Glomerular endothelial cell (primary cell): Measurements from ENCODE around the gene PGGHG. TPM values are rescaled to one million over a fixed set of nuclear protein-coding genes. Genes with fewer than 3 reads are reported as not detected.

ENCODE experiments used
- DNase-seq: peaks from one replicate; pipeline ENCODE4 v3.0.0-alpha.2; 2011; ENCODE audit warnings: low read depth, low spot score; ENCODE audit errors: extremely low read depth
- total RNA-seq: library from RNA; depleted of rRNA; stranded (reverse); fragments of >200 nt; gene quantifications from 2 replicates; pipeline ENCODE4 v1.2.3, GENCODE V29; 2015

The PGGHG gene
- 19.7 and 40.7 TPM in 2 replicates for total RNA-seq

DNA sequence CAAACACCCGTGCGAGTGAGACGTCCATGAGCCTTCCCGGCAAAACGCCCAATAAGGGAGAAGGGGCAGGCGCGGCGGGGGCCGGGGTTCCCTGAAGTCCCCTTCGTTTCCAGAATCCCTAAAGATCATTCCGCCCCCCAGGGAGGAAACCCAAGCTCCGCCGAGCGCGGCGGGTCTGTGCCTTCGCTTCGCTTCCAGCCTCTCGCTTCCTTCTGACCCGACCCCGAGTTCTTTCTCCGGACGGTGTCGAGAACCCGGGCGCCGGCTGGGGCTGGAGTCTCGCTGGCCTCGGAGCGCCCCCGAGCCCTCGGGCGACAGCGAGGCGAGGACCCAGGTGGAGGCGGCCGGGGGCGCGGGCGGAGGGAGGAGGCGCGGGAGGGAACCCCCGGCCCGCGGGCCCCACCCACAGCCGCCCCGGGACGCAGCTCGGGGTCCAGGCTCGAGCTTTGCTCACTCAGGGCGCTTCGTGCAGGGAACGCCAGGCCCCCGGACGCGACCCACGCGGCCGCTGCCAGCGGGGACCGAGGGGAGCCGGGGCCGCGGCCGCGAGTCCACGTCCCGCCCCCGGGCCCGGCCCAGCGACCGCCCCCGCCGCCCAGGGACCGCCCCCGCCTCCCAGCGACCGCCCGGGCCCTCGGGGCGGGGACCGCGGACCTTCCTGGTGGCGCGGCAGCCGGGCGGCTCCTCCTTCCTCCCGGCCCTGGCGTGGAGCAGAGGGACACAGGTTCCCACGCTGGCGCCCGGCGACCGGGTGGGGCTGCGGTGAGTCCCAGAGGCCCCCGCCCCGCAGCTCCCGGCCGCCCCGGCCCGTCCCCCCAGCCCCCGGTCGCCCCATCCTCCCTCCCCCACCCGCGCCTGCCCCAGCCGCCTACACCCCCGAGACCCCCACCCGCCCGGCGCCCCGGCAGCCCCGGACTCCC is at the start of gene PGGHG:
PGGHG (plus strand) TSS at position 649 of the 920 bp plus-strand sequence. CDS start 691 bp downstream, outside the sequence.
- DNase-seq, result no peak

DNA sequence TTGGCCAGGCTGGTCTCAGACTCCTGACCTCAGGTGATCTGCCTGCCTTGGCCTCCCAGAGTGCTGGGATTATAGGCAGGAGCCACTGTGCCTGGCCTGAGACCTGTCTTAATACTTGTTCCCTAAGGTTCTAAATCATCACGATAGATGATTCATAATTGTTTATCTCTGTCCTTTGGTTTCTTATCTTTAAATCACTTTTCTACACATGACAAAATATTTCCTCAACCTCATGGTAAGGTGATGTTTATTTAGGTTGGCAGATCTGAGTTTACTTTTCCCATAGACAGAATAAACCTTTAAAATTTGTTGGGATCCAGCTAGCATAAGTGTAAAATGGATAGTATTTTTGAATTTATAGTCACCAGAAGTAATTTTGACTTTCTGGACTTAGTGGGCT is 48.6 kb upstream of the PGGHG start:
- DNase-seq, result no peak

DNA sequence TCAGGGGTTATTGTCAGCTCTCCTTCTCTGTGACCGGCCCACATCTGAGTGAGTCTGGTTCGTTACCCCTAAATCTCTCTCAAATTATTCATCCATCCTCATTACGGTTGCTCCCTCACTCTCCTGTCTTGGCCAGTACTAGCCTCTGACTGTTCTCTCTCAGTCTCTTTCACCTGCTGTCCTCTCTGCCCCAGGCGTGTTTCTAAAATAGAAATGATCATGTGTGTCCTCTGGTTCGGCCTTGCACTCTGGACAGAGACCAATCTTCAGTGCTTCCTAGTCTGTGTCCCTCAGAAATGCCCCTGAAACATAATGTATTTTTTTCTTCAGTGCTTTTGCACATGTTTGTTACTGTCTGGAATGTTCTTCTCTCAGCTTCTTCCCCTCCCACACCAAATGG is 47.3 kb upstream of the PGGHG start:
- DNase-seq, result no peak

DNA sequence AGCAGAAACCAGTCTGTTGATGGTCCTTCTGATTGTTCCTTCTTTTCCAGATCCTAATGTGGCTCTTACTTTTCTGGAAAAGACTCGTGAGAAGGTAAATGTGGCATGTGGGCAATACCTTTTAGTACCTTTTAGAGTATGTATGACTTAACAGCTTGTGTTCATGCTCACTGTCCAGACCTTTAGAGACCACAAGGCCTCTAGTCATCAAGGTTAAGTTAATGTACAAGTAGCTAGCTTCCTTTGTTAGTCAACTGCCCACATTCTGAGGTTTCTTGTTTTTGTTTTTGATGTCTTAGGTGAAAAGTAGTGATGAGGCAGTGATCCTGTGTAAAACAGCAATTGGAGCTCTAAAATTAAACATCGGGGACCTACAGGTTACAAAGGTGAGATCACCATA is 44.5 kb upstream of the PGGHG start:
- no peak for DNase-seq

DNA sequence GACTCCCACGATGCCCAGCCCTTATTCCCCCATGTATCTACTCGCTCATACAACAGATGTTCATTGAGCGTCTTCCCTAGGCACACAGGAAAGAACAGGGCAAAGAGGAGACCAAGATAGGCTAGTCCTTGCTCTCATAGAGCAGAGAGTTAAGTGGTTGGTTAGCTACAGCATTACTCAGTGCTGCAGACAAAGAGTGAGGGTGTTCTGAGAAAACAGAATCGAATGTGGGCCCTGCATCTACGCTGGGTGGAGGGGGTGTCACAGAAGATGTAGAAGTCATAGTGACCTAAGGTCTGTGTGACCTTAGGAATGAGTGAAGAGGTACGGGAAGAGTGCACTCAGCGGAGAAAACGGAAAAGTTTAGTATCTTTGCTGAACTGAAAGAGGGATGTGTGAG is 39.9 kb upstream of the PGGHG start:
- DNase-seq, result no peak

DNA sequence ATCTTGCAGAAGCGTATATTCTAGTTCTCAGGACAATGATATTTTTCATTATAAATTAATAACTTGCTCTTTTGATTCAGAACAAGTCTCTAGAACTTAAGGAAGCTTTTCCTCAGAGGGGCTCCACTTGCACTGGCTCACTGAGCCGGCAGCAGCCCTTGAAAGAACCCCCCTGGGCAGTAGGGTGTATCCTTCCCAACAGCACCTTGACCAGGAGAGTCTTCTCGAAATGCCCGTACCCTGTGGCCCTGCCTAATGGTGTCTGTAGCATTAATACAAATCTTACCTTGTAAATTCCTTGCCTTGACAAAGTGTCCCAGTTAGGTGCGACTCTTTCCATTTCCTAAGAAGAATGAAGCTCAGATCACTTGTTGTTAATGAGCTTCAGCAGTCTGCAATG is 38.7 kb upstream of the PGGHG start:
- no peak for DNase-seq

DNA sequence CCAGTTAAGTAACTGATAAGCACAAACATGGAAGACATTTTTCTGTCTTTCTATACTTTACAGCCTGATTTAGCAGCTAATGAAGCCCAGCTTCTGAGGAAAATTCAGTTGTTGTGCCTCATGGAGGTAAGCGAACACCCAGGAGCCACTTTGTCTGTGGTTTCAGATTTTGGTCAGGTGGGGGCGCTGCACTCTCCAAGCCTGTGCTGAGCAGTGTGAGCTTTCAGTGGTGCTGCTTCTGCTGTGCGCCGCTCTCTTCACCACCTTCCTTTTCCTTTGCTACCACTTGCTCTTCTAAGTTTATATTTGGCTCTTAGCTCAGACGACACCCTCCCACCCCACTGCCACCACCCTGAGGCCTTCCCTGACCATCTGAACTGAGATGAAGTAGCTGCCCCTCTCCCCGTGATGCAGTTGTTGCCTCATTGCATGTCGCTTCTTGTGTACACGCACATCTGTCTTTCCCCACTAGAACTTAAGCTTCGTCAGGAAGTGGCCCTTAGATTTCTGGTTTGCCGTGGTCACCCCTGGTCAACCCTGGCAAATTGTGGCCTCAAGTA is 38.1 kb upstream of the PGGHG start:
- no peak for DNase-seq

DNA sequence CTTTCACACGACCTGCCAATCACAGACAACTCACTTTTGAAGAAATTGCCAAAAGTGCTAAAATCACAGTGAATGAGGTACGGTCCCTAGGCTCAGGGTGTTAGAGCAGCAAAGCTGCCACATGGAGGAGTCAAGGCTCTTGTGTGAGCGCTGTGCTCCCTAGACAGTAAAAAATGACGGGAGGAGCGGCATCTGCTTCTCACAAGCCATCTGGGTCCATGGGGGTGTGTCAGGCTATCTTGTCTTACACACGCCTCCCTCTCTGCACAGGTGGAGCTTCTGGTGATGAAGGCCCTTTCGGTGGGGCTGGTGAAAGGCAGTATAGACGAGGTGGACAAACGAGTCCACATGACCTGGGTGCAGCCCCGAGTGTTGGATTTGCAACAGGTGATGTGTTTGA is 37.4 kb upstream of the PGGHG start:
- no peak for DNase-seq

DNA sequence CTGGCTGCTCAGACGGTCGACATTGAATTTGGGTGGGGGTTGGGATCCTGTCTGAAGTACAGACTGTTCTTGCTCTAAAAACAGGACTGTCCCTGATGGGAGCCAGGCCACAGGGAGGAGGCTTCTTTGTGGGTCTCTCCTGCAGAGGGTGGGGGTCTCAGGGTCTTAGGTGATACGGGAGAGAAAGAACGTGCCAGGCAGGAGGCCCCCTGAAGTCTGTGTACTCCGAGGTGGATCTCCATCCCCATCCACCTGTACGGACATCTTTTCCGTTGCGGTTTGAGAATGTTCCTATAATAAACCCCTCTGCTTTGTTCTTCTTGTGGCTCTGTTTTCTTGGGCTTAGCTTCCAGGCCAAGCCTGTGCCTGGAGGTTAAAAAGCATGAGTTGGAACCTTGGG is 36.3 kb upstream of the PGGHG start:
- DNase-seq, result no peak

DNA sequence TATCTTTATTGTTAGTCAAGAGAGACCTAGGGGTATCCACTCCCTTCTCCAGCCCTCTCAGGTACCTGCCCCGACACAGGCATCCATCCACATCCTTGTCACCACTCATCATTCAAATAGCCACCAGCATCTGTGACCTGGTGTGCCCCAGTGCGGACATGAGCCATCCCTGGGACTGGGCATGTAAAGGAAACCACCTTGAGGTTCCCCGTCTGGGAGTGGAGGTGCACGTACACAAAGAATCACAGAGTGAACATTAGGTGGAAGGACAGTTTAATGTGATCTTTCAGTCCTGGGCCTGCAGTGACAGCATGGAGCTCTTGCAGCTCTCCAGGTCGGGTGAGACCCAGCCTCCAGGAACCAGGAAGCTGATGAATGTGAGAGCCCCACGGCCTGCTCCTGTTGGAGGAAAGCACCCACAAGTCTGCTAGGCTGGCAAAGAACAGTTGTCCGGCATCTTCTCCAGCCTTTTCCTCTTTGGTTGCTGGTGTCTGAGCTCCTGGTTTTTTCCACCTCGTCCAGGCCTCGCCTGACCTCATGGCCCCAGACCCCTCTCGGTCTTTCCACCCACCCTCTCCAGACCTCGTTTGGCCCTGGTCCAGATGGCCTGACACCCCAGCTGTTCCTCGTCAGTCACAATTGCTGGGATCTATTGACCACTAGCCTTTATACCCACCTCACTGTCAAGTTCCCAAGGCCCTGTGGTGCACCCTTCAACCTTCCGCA is 35.6 kb upstream of the PGGHG start:
- DNase-seq, result no peak

DNA sequence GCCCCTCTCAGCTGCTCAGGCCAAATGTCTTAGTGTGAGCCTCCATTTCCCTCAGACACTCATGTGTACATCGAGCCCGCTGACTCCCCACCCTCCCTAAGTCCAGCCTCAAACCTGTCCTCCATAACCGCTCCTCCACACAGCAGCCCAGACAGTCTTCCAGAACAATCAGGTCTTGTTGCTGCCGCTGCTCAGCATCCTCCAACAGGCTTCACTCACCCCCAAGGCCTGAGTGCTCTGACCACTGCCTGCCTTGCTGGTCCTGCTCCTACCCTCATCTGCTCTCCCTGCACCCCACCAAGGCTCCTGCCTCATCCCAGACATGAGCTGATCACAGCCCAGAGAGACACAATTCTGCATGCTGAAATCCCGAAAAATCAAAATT is 35.0 kb upstream of the PGGHG start:
- DNase-seq, result no peak

DNA sequence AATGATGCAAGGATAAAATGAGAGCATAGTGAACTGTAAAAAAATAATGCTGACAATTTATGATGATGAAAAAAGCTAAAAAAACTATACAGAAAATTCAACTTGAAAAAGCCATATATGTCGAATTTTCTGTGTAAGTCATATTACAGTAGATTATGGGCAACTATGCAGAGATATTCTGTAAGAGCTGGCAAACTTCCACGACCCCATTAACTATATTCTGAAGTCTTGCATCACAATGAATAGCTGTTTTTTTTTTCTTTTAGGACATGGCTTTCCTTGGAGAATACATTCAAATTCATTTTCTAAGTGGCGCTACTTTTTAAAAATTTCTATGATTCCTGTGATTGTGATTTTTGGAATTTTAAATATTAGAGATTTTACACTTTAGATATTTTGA is 33.8 kb upstream of the PGGHG start:
- no peak for DNase-seq

DNA sequence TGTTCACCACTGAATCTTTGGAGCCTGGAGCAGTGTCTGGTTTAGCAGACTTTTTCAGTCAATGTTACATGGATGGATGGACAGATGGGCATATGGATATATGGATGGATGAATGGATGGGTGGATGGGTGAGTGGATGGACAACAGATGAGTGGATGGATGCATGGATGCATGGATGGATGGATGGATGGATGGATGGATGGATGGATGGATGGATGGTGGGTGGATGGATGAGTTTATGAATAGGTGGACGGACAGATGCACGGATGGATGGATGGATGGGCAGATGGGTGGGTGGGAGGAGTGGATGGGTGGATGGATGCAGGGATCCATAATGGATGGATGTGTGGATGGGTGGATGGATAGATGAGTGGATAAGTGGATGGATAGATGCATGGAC is 33.1 kb upstream of the PGGHG start:
- no peak for DNase-seq

DNA sequence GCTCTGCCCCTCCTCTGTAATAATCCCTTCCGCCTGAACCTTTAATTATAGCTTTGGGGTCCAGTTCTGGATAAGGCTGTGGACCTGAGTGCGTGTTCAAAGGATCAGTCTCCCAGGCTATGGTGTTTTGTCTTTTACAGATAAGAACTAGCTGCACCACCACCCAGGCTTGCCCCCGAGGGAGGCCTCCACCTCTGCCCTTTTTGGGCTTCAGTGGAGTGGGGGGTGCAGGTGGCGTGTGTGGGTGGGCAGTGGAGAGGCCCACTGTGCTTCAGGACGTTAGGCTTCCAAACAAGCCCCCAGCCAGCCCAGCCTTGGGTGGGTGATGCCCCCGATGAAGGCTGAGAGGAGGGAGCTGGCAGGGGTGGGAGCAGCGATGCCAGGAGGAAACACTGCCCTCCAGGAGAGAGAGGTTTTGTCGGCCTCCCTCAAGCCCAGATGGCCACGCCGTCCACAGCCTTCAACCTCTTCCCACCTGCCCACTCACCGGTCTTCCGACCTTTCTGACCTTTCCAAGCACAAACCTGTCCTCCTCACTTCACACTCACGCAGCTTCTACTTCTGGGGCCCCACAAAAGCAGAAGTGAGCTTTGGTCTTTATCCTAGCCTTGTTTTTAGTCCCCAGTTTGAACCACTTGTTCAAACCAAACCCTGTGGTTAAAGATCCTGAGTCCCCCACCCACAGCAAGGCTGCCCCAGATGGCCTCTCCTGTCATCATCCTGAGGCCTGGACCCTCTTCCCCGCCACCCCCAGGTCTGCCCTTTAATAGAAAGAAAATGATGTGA is 31.8 kb upstream of the PGGHG start:
- no peak for DNase-seq

DNA sequence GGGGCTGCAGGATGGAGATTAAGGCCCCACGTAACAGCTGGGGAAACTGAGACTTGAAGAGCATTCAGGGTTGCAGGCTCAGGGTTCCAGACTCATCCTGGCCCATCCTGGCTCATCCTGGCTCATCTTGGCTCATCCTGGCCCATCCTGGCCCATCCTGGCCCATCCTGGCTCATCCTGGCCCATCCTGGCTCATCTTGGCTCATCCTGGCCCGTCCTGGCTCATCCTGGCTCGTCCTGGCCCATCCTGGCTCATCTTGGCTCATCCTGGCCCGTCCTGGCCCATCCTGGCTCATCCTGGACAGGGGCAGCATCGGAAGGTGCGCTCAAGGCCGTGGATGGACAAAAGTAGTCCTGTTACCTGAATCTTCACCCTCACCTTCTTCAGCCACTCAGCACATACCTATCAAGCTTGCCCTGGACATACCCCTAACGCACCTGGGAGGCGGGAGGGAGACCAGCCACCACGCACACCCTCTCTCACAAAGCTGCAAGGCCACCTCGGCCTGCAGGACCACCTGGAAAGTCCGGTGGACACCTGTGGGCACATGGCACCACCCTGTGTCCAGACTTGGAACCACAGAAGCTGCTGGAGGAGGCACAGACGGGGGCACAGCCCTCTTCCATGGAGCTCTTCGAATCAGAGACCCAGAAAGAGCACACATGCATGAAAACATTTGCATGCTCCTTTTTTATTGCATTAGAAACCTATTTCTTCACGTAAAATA is 31.0 kb upstream of the PGGHG start:
- no peak for DNase-seq

DNA sequence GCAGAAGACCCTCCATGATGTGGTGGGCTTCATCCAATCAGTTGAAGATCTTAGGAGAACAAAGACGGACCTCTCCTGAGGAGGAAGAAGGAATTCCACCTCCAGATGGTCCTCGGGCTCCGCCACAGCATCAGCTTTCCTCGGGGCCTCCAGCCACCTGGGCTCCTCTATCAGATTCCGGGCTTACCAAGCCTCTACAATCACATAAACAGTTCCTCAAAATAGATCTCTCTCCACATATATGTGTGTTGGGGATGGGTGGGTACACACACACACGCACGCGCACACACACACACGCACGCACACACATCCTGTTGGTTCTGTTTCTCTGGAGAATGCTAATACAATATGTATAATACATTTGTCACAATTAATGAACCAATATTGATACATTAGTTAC is 29.5 kb upstream of the PGGHG start:
- DNase-seq, result no peak

DNA sequence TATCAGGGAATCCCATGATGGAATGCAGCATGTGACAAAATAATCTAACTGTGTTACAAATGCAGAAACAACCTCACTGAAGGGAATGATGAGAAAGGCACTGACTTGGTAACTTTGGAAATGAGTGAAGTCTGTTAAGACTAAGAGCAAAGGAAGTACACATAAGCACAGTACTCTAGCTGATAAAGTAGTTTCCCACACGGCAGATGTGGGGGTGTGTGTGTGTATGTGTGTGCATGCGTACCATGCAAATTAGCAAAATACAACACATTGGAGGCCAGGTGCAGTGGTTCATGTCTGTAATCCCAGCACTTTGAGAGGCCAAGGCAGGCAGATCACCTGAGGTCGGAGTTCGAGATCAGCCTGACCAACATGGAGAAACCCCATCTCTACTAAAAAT is 27.3 kb upstream of the PGGHG start:
- DNase-seq, result no peak

DNA sequence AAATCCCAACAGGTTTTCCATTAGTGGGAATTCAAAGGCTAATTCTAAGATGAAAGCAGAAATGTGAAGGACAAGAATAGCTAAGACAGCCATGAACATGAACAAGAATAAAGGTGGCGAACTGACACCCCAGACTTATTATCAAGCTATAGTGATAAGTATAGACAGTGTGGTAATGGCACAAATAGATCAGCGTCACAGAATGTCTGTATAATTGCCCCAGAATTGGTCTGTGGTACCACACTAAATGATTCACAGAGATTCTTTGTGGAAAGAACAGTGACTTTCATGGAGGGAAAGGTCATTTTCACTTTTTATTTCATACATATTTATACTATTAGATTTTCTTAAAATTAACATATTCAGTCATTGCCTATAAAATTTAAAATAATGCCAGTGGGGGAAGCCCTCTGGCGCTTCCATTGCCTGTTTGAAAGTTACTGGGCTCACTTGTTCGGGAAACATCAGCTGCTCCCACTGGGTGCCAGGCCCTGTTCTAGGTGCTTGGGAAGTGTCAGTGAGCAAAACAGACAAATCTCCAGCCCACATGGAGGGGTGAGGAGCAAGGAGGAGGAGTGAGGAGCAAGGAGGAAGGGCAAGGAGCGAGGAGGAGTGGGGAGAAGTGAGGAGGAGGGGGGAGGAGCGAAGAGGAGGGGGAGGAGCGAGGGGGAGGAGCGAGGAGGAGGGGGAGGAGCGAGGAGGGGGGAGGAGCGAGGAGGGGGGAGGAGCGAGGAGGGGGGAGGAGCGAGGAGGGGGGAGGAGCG is 22.1 kb upstream of the PGGHG start:
- no peak for DNase-seq

DNA sequence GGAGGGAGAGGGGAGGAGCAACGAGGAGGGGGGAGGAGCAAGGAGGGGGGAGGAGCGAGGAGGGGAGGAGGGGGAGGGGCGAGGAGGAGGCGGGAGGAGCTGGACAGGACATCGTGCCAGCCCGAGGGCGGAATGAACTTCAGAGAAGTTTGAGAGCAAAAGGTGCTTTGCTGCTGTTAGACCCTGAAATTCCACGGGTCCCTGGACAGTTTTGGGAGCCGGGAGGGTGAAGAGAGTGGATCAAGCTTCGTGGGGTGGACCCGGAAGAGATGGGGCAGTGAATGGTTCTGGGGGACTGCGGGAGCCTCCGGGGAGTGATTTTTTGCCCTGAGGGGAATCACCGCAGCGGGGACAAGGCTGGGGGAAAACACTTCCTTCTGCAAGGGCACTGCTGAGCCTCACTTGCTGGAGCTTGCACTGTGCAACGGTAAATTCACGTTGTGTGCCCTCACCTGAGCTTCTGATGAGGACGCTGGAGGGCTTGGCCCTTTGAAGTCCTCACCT is 21.4 kb upstream of the PGGHG start:
- no peak for DNase-seq
